Mucosa of rectum (tissue), 2 donors: ENCODE measurements around the gene MAPKAPK2.

Experiments
- H3K27ac ChIP-seq, 2 donors: one replicate each; pipeline ENCODE4 v1.7.0; 2013; ENCODE audit warnings: inconsistent platforms in 2 of 2, low read depth in 2 of 2, low read length in 2 of 2
- H3K27me3 ChIP-seq, 2 donors: one replicate each; pipeline ENCODE4 v1.7.0; 2013; ENCODE audit warnings: low read length in 2 of 2; ENCODE audit not compliant: control insufficient read depth in 2 of 2, insufficient read depth in 2 of 2
- H3K36me3 ChIP-seq, 2 donors: one replicate each; pipeline ENCODE4 v1.7.0; 2013; ENCODE audit warnings: low read length in 2 of 2; ENCODE audit not compliant: control insufficient read depth in 2 of 2, insufficient read depth in 2 of 2
- H3K4me1 ChIP-seq, 2 donors: one replicate each; pipeline ENCODE4 v1.7.0; 2013; ENCODE audit warnings: low read length in 2 of 2, mild to moderate bottlenecking in 1 of 2; ENCODE audit not compliant: control insufficient read depth in 2 of 2, insufficient read depth in 2 of 2
- H3K4me3 ChIP-seq, 2 donors: one replicate each; pipeline ENCODE4 v1.7.0; 2013; ENCODE audit warnings: low read length in 2 of 2
- H3K9ac ChIP-seq, 2 donors: one replicate each; pipeline ENCODE4 v1.7.0; 2013; ENCODE audit warnings: low read length in 2 of 2, low read depth in 1 of 2, mild to moderate bottlenecking in 1 of 2
- H3K9me3 ChIP-seq, 2 donors: one replicate each; pipeline ENCODE4 v1.7.0; 2013; ENCODE audit warnings: low read length in 2 of 2; ENCODE audit not compliant: control insufficient read depth in 2 of 2
- donor health status: healthy.
- donor health status: Normal muscosa, but diverticular disease.

MAPKAPK2 gene

GRCh38 chr1:206708058-206708457 lies 23.4 kb downstream of the MAPKAPK2 start:
- no peaks in the 10 kb centered on the region for H3K27me3 ChIP-seq
- H3K4me3 ChIP-seq, result no peak overlapping the region
- H3K9ac ChIP-seq, result no peak overlapping the region
- no peaks in the 10 kb centered on the region for H3K36me3 ChIP-seq
- H3K27ac ChIP-seq, result no peak overlapping the region
- no peaks in the 10 kb centered on the region for H3K9me3 ChIP-seq
- H3K4me1 ChIP-seq, result peaks cover 42 to 55% of the 10 kb centered on the region in 2 donors

- Histone ChIP-seq H3K4me3 (no peak overlapping the region), H3K27me3 (no peaks in the 10 kb centered on the region), H3K36me3 (no peaks in the 10 kb centered on the region), H3K9ac (no peak overlapping the region), H3K4me1 (peaks cover 47 to 63% of the 10 kb centered on the region in 2 donors), H3K9me3 (no peaks in the 10 kb centered on the region), H3K27ac (no peak overlapping the region)
These were observed 24.2 kb downstream of the MAPKAPK2 start for GRCh38 chr1:206708882-206709281.

- H3K27ac ChIP-seq, result no peak overlapping the region
- H3K36me3 ChIP-seq, result no peaks in the 10 kb centered on the region
- H3K4me3 ChIP-seq, result no peak overlapping the region
- H3K9ac ChIP-seq, result no peak overlapping the region
- no peaks in the 10 kb centered on the region for H3K27me3 ChIP-seq
- no peaks in the 10 kb centered on the region for H3K9me3 ChIP-seq
- H3K4me1 ChIP-seq, result peaks cover 51 to 68% of the 10 kb centered on the region in 2 donors
These were observed 24.6 kb downstream of the MAPKAPK2 start for GRCh38 chr1:206709322-206709721.

GRCh38 chr1:206709772-206710459 lies 25.2 kb downstream of the MAPKAPK2 start:
- Histone ChIP-seq H3K27ac (no peak overlapping the region), H3K9ac (no peak overlapping the region), H3K4me3 (no peak overlapping the region), H3K36me3 (no peaks in the 10 kb centered on the region), H3K4me1 (peaks cover 56 to 73% of the 10 kb centered on the region in 2 donors), H3K9me3 (no peaks in the 10 kb centered on the region), H3K27me3 (no peaks in the 10 kb centered on the region)

GRCh38 chr1:206710460-206710823 lies 25.7 kb downstream of the MAPKAPK2 start:
- H3K9ac ChIP-seq, result no peak overlapping the region
- no peaks in the 10 kb centered on the region for H3K36me3 ChIP-seq
- no peak overlapping the region for H3K4me3 ChIP-seq
- H3K9me3 ChIP-seq, result no peaks in the 10 kb centered on the region
- H3K27ac ChIP-seq, result no peak overlapping the region
- peaks cover 60 to 73% of the 10 kb centered on the region in 2 donors for H3K4me1 ChIP-seq
- no peaks in the 10 kb centered on the region for H3K27me3 ChIP-seq

GRCh38 chr1:206713070-206713469 lies 28.4 kb downstream of the MAPKAPK2 start:
- no peaks in the 10 kb centered on the region for H3K9me3 ChIP-seq
- H3K27ac ChIP-seq, result peak overlapping the region in 1 of 2 donors; percentile 3
- no peaks in the 10 kb centered on the region for H3K36me3 ChIP-seq
- no peak overlapping the region for H3K4me3 ChIP-seq
- H3K9ac ChIP-seq, result no peak overlapping the region
- peaks cover 45 to 71% of the 10 kb centered on the region in 2 donors for H3K4me1 ChIP-seq
- H3K27me3 ChIP-seq, result no peaks in the 10 kb centered on the region

- H3K9ac ChIP-seq, result no peak overlapping the region
- H3K4me1 ChIP-seq, result peaks cover 37 to 65% of the 10 kb centered on the region in 2 donors
These were observed 29.2 kb downstream of the MAPKAPK2 start for GRCh38 chr1:206713910-206714312.

GRCh38 chr1:206714331-206715058 lies 29.8 kb downstream of the MAPKAPK2 start:
- no peaks in the 10 kb centered on the region for H3K9me3 ChIP-seq
- no peak overlapping the region for H3K4me3 ChIP-seq
- H3K4me1 ChIP-seq, result peaks cover 37 to 59% of the 10 kb centered on the region in 2 donors
- no peaks in the 10 kb centered on the region for H3K36me3 ChIP-seq
- H3K27me3 ChIP-seq, result no peaks in the 10 kb centered on the region
- H3K9ac ChIP-seq, result peak overlapping the region in 1 of 2 donors; percentile 31
- H3K27ac ChIP-seq, result peak overlapping the region; percentile 48 to 69

More at GRCh38 chr1:206713910-206714312, 29.2 kb downstream of the MAPKAPK2 start:
- peak overlapping the region in 1 of 2 donors; percentile 48 for H3K27ac ChIP-seq
- no peak overlapping the region for H3K4me3 ChIP-seq
- H3K36me3 ChIP-seq, result no peaks in the 10 kb centered on the region
- no peaks in the 10 kb centered on the region for H3K9me3 ChIP-seq
- H3K27me3 ChIP-seq, result no peaks in the 10 kb centered on the region

- Histone ChIP-seq H3K27ac (peak overlapping the region; percentile 11 to 69), H3K4me3 (no peak overlapping the region), H3K27me3 (no peaks in the 10 kb centered on the region), H3K4me1 (peaks cover 37 to 55% of the 10 kb centered on the region in 2 donors), H3K36me3 (no peaks in the 10 kb centered on the region), H3K9ac (peak overlapping the region in 1 of 2 donors; percentile 31), H3K9me3 (no peaks in the 10 kb centered on the region)
These were observed 30.4 kb downstream of the MAPKAPK2 start for GRCh38 chr1:206715120-206715519.

- H3K36me3 ChIP-seq, result no peaks in the 10 kb centered on the region
- no peak overlapping the region for H3K9ac ChIP-seq
- H3K4me1 ChIP-seq, result peaks cover 37 to 50% of the 10 kb centered on the region in 2 donors
- no peaks in the 10 kb centered on the region for H3K27me3 ChIP-seq
- H3K4me3 ChIP-seq, result no peak overlapping the region
- peak overlapping the region in 1 of 2 donors; percentile 50 for H3K27ac ChIP-seq
- H3K9me3 ChIP-seq, result no peaks in the 10 kb centered on the region
These were observed 30.9 kb downstream of the MAPKAPK2 start for GRCh38 chr1:206715552-206716158.
